HepG2 (cell line): ENCODE results near the gene KRT17. TPM values are rescaled to one million over a fixed set of nuclear protein-coding genes. Genes with fewer than 3 reads are reported as not detected.

Source experiments
- ATAC-seq: fragments of 200-7000 bp; cut with Tn5 transposase; 3 replicates; pipeline ENCODE4 v1.9.1; 2020; ENCODE audit warnings: mild to moderate bottlenecking, moderate library complexity
- BruUV-seq: library from RNA; stranded (reverse); fragments of 400-500 nt; replicated peaks from 2 replicates; lab custom pipeline; 2021; lab: Mats Ljungman, UMichigan
- CTCF ChIA-PET: fragments of 300-600 bp; formaldehyde crosslinking; extraction: SDS; loops from one replicate; lab custom pipeline; 2021; ENCODE audit warnings: low total read pairs, inconsistent platforms, low intra/inter-chr PET ratio; lab: Yijun Ruan, JAX
- POLR2A ChIA-PET: fragments of 350-600 bp; sonication (Branson Sonifier 250); formaldehyde crosslinking; loops from one replicate; lab custom pipeline; 2020; ENCODE audit warnings: antibody characterized with exemption, inconsistent platforms; lab: Yijun Ruan, JAX
- DNase-seq: peaks from one replicate; pipeline ENCODE4 v3.0.0-alpha.2; 2015; ENCODE audit warnings: low spot score
- FAIRE-seq: peaks from 3 replicates; lab custom pipeline; 2011; peaks lifted over from hg19 to GRCh38; lab: Jason Lieb, UNC
- H2AFZ ChIP-seq: one replicate; pipeline ENCODE4 v1.6.1; 2011; ENCODE audit warnings: low read length, inconsistent platforms
- H3K27ac ChIP-seq: fragments of 300-600 bp; 3 replicates; pipeline ENCODE4 v1.8.0; 2011; ENCODE audit warnings: mixed run types, mild to moderate bottlenecking, mixed read lengths, low read length, inconsistent platforms; ENCODE audit not compliant: insufficient read depth; ENCODE audit errors: extremely low read length
- H3K27me3 ChIP-seq, 2 experiments: fragments of 200-600 bp in 1 of 2; 2 replicates in 1 of 2; 3 replicates in 1 of 2; pipeline versions ENCODE4 v1.6.0 to v1.8.0; 2011; ENCODE audit warnings: low read length in 2 of 2, mild to moderate bottlenecking in 2 of 2, moderate library complexity in 2 of 2, inconsistent platforms in 1 of 2; ENCODE audit not compliant: insufficient read depth in 2 of 2, control insufficient read depth in 1 of 2
- H3K36me3 ChIP-seq, 2 experiments: fragments of 200-600 bp in 1 of 2; replicated peaks in 1 of 2; 2 replicates in 1 of 2; 3 replicates in 1 of 2; pipeline versions ENCODE4 v1.5.1 to v1.8.0; 2011; ENCODE audit warnings: low read length in 2 of 2, inconsistent platforms in 1 of 2; ENCODE audit not compliant: insufficient read depth in 2 of 2, control insufficient read depth in 1 of 2
- H3K4me1 ChIP-seq: 2 replicates; pipeline ENCODE4 v1.5.1; 2012; ENCODE audit warnings: low read length, inconsistent platforms; ENCODE audit not compliant: insufficient read depth
- H3K4me2 ChIP-seq: 2 replicates; pipeline ENCODE4 v1.6.0; 2011; ENCODE audit warnings: low read depth, low read length, inconsistent platforms
- H3K4me3 ChIP-seq, 3 experiments: fragments of 200-600 bp in 1 of 3; sonication (generic), shearing (Covaris generic) in 1 of 3; replicated peaks in 1 of 3; 2 replicates each; pipeline ENCODE4 v1.5.1; 2011 to 2016; ENCODE audit warnings: low read length in 3 of 3, inconsistent platforms in 2 of 3, low read depth in 2 of 3, mild to moderate bottlenecking in 2 of 3, control low read depth in 1 of 3, mixed read lengths in 1 of 3; ENCODE audit not compliant: insufficient read depth in 1 of 3
- H3K79me2 ChIP-seq: one replicate; pipeline ENCODE4 v1.6.1; 2011; ENCODE audit warnings: low read length, inconsistent platforms; ENCODE audit not compliant: insufficient read depth
- H3K9ac ChIP-seq: 2 replicates; pipeline ENCODE4 v1.6.0; 2011; ENCODE audit warnings: mild to moderate bottlenecking, low read depth, low read length, inconsistent platforms; ENCODE audit not compliant: insufficient read depth
- H3K9me3 ChIP-seq: 2 replicates; pipeline ENCODE4 v1.5.1; 2012; ENCODE audit warnings: mild to moderate bottlenecking, low read length
- H4K20me1 ChIP-seq: 2 replicates; pipeline ENCODE4 v1.6.0; 2011; ENCODE audit warnings: inconsistent platforms, mild to moderate bottlenecking, low read length, moderate library complexity; ENCODE audit not compliant: insufficient read depth
- HNRNPLL ChIP-seq: fragments of 200-400 bp; formaldehyde crosslinking; IDR thresholded peaks from 2 replicates; pipeline ENCODE4 v1.6.1; 2017; ENCODE audit warnings: mild to moderate bottlenecking, low read depth, low read length; ENCODE audit not compliant: poor library complexity, severe bottlenecking
- MAF1 ChIP-seq: sonication (generic); formaldehyde crosslinking; IDR thresholded peaks from 2 replicates; pipeline ENCODE4 v1.5.0; 2020; ENCODE audit warnings: missing genetic modification reagents, borderline replicate concordance
- MED8 ChIP-seq: sonication (generic); formaldehyde crosslinking; IDR thresholded peaks from 2 replicates; pipeline ENCODE4 v1.8.1; 2023; ENCODE audit warnings: mild to moderate bottlenecking, missing genetic modification reagents; ENCODE audit not compliant: insufficient replicate concordance
- SYNCRIP ChIP-seq: fragments of 200-400 bp; formaldehyde crosslinking; IDR thresholded peaks from 2 replicates; pipeline ENCODE4 v1.6.1; 2018; ENCODE audit warnings: mild to moderate bottlenecking, low read depth, low read length; ENCODE audit not compliant: insufficient read depth
- ZFP36 ChIP-seq: fragments of 150-350 bp; IDR thresholded peaks from 2 replicates; pipeline ENCODE4 v1.6.1; 2018; ENCODE audit warnings: borderline replicate concordance, low read length, low read depth; ENCODE audit not compliant: partially characterized antibody
- ZNF501 ChIP-seq: sonication (generic); formaldehyde crosslinking; IDR thresholded peaks from 2 replicates; pipeline ENCODE4 v1.5.1; 2020; ENCODE audit warnings: mild to moderate bottlenecking, moderate library complexity, missing genetic modification reagents
- ZNF850 ChIP-seq: sonication (generic); formaldehyde crosslinking; conservative IDR thresholded peaks from 2 replicates; pipeline ENCODE4 v1.9.0; 2021; ENCODE audit warnings: mild to moderate bottlenecking, missing genetic modification reagents
- WGBS: methylation state at CpG from one replicate; pipeline ENCODE4 v1.1.6; 2017; ENCODE audit warnings: low lambda C conversion rate; 5-methylcytosine and 5-hydroxymethylcytosine counted together
- in situ Hi-C: cut with HindIII; loops from 2 replicates; pipeline ENCODE4 v1.10.0; 2017; ENCODE audit warnings: low pct_unique_long_range_greater_than_20kb; ENCODE audit not compliant: extremely low pct_ligation_motif_present
- intact Hi-C: fragments of 100-400 bp; cut with micrococcal nuclease; formaldehyde crosslinking; loops from one replicate; pipeline ENCODE4 v1.10.0; 2022; ENCODE audit not compliant: unreplicated experiment
- polyA plus RNA-seq, 8 experiments: library from polyadenylated mRNA; depleted of rRNA in 3 of 8; stranded (reverse) in 7 of 8; unstranded in 1 of 8; fragments of >200 nt; fragmentation: Illumina TruSeq in 4 of 8; extraction: Trizol in 4 of 8; gene quantifications; 2 replicates each; pipeline versions ENCODE4 v1.2.1 to v1.2.3, GENCODE V29; 2011 to 2016; ENCODE audit warnings: low read depth in 4 of 8, missing spikeins in 1 of 8, mixed read lengths in 1 of 8; ENCODE audit not compliant: insufficient read depth in 1 of 8
- total RNA-seq, 5 experiments: library from RNA; depleted of rRNA; stranded (reverse); fragments of >200 nt; fragmentation: Illumina TruSeq; extraction: Trizol; gene quantifications; 2 replicates each; pipeline ENCODE4 v1.2.3, GENCODE V29; 2016; ENCODE audit warnings: low read depth in 1 of 5

The KRT17 gene
- total and polyA plus RNA-seq, 2 of the 13 experiments (the other 11 are each of a cell fraction or from before 2014, with no cell fraction given), result 0.38 to 0.82 TPM

- 30% methylated on average over 20 of the region's 24 CpGs for WGBS
- no peak overlapping the region for H3K4me2 ChIP-seq
- no peak for FAIRE-seq
- H3K4me3 ChIP-seq, result no peak overlapping the region
- H3K27me3 ChIP-seq, result peaks cover 26 to 77% of the 10 kb centered on the region in 2 experiments
- BruUV-seq, result no TSS peak
- H3K9me3 ChIP-seq, result no peaks in the 10 kb centered on the region
- 0 out of 2 replicates have a peak, but pooled peaks cover 6% of the 10 kb centered on the region for H3K4me1 ChIP-seq
- H2AFZ ChIP-seq, result no peak overlapping the region
- in situ Hi-C loops, result no loop called here
- POLR2A ChIA-PET, result no interaction called here
- TF ChIP-seq SYNCRIP (no peak), HNRNPLL (peak; percentile 7)
- no peak for ATAC-seq
- no peaks in the 10 kb centered on the region for H4K20me1 ChIP-seq
- H3K27ac ChIP-seq, result no peak overlapping the region
- no peak overlapping the region for H3K9ac ChIP-seq
- no peak for DNase-seq
- CTCF ChIA-PET, result interaction anchor here (11.1 kb wide), 1 partner anchor 9 kb away, joined by 242 read pairs; no protein-coding TSS in a partner anchor
- H3K79me2 ChIP-seq, result no peaks in the 10 kb centered on the region
- intact Hi-C loops, result no loop called here
- H3K36me3 ChIP-seq, result no peaks in the 10 kb centered on the region
These were observed 30.6 kb upstream of the KRT17 start for GRCh38 chr17:41654678-41655607.

GRCh38 chr17:41653892-41654677 is 29.7 kb upstream of the KRT17 start:
- BruUV-seq, result no TSS peak
- H3K4me2 ChIP-seq, result no peak overlapping the region
- H3K36me3 ChIP-seq, result no peaks in the 10 kb centered on the region
- 30% methylated on average over 4 of the region's 14 CpGs for WGBS
- H3K9ac ChIP-seq, result no peak overlapping the region
- no peak overlapping the region for H2AFZ ChIP-seq
- TF ChIP-seq ZFP36 (no peak), MAF1 (no peak), ZNF501 (no peak), ZNF850 (CRISPR knock-in tag) (no peak), MED8 (peak; percentile 29)
- TF ChIP-seq, all 625 proteins: peak for 1
- DNase-seq, result no peak
- H3K79me2 ChIP-seq, result no peaks in the 10 kb centered on the region
- 0 out of 2 replicates have a peak, but pooled peaks cover 6% of the 10 kb centered on the region for H3K4me1 ChIP-seq
- H3K27me3 ChIP-seq, result peaks cover 26 to 73% of the 10 kb centered on the region in 2 experiments
- intact Hi-C loops (no loop called here), in situ Hi-C loops (no loop called here)
- H4K20me1 ChIP-seq, result no peaks in the 10 kb centered on the region
- ATAC-seq, result no peak
- H3K4me3 ChIP-seq, result no peak overlapping the region
- no peaks in the 10 kb centered on the region for H3K9me3 ChIP-seq
- CTCF ChIA-PET, result interaction anchor here (11.1 kb wide), 1 partner anchor 10 kb away, joined by 242 read pairs; no protein-coding TSS in a partner anchor
- H3K27ac ChIP-seq, result no peak overlapping the region
- no peak for FAIRE-seq
- POLR2A ChIA-PET, result no interaction called here
